Activated T-cell treated with anti-CD3 and anti-CD28 coated beads, Interleukin-2, amount 50 U/mL, for 72 hours (primary cell): ENCODE measurements around the gene ITK. TPM values are rescaled to one million over a fixed set of nuclear protein-coding genes. Genes with fewer than 3 reads are reported as not detected.
A peak's percentile ranks its signal among the peaks of the same experiment; 100 is the strongest.
"Not testable (repeated sequence)": the region's sequence is repeated elsewhere in the genome, so short reads cannot be mapped to it uniquely, and the experiment has no call there.

Experiments used
- ATAC-seq, 2 donors: fragments of 150-1000 bp; cut with Tn5 transposase; replicated peaks in 1 of 2; 2 replicates each; pipeline ENCODE4 v1.10.0; 2021; ENCODE audit warnings: moderate library complexity in 2 of 2, mild to moderate bottlenecking in 1 of 2
- DNase-seq, 2 donors: peaks; one replicate each; pipeline ENCODE4 v3.0.0; 2021 to 2022; ENCODE audit warnings: mixed read lengths in 1 of 2
- H3K27ac Mint-ChIP-seq: one replicate; pipeline ENCODE4 v1.8.0; 2022; ENCODE audit warnings: mild to moderate bottlenecking, moderate library complexity, mixed read lengths
- H3K27me3 Mint-ChIP-seq: one replicate; pipeline ENCODE4 v1.8.0; 2022; ENCODE audit warnings: low read depth, mixed read lengths
- H3K36me3 Mint-ChIP-seq, 2 donors: one replicate each; pipeline ENCODE4 v1.8.0; 2022; ENCODE audit warnings: mixed read lengths in 2 of 2, mild to moderate bottlenecking in 1 of 2; ENCODE audit not compliant: insufficient read depth in 2 of 2
- H3K4me1 Mint-ChIP-seq: one replicate; pipeline ENCODE4 v1.8.0; 2022; ENCODE audit warnings: low read depth, mixed read lengths
- H3K4me3 Mint-ChIP-seq, 2 donors: one replicate each; pipeline ENCODE4 v1.8.0; 2022; ENCODE audit warnings: mild to moderate bottlenecking in 2 of 2, mixed read lengths in 2 of 2, moderate library complexity in 2 of 2
- H3K9me3 Mint-ChIP-seq, 2 donors: one replicate each; pipeline ENCODE4 v1.8.0; 2022; ENCODE audit warnings: mixed read lengths in 2 of 2
- total RNA-seq, 2 donors: library from RNA; stranded (reverse); gene quantifications; one replicate each; pipeline ENCODE4 v1.2.3, GENCODE V29; 2022

Gene ITK
- total RNA-seq, 2 donors from 2014 or later = 289 to 314 TPM

- ATAC-seq = peak; percentile 66 to 67
- H3K9me3 Mint-ChIP-seq = no peaks in the 10 kb centered on the region
- peak overlapping the region; percentile 51 to 65 for H3K4me3 Mint-ChIP-seq
- peaks cover 100% of the 10 kb centered on the region for H3K4me1 Mint-ChIP-seq
- peak overlapping the region; percentile 92 for H3K27ac Mint-ChIP-seq
- peaks cover 44 to 72% of the 10 kb centered on the region in 2 donors for H3K36me3 Mint-ChIP-seq
- peak; percentile 66 to 73 for DNase-seq
- no peaks in the 10 kb centered on the region for H3K27me3 Mint-ChIP-seq
These were observed 39.0 kb downstream of the ITK start for GRCh38 chr5:157219491-157220271.

GRCh38 chr5:157221959-157222358 lies 41.3 kb downstream of the ITK start:
- H3K27me3 Mint-ChIP-seq = no peaks in the 10 kb centered on the region
- H3K27ac Mint-ChIP-seq = peak overlapping the region; percentile 97
- peak in 1 of 2 donors; percentile 4 for ATAC-seq
- DNase-seq = no peak
- H3K36me3 Mint-ChIP-seq = peaks cover 38 to 75% of the 10 kb centered on the region in 2 donors
- H3K4me1 Mint-ChIP-seq = peaks cover 100% of the 10 kb centered on the region
- peak overlapping the region; percentile 85 to 86 for H3K4me3 Mint-ChIP-seq
- H3K9me3 Mint-ChIP-seq = peaks cover 0 to 2% of the 10 kb centered on the region in 2 donors

- Mint-ChIP-seq H3K9me3 (peaks cover 0 to 2% of the 10 kb centered on the region in 2 donors), H3K4me1 (peaks cover 99% of the 10 kb centered on the region), H3K4me3 (peak overlapping the region; percentile 85 to 86), H3K27ac (peak overlapping the region; percentile 97), H3K27me3 (no peaks in the 10 kb centered on the region), H3K36me3 (peaks cover 38 to 77% of the 10 kb centered on the region in 2 donors)
- peak; percentile 66 to 69 for ATAC-seq
- peak; percentile 82 to 86 for DNase-seq
These were observed 42.0 kb downstream of the ITK start for GRCh38 chr5:157222506-157223230.

- H3K36me3 Mint-ChIP-seq = peaks cover 26 to 68% of the 10 kb centered on the region in 2 donors
- H3K4me3 Mint-ChIP-seq = peak overlapping the region; percentile 70 to 91
- DNase-seq (peak; percentile 34 to 46), ATAC-seq (peak; percentile 24 to 43)
- H3K9me3 Mint-ChIP-seq = peaks cover 0 to 2% of the 10 kb centered on the region in 2 donors
- H3K27ac Mint-ChIP-seq = peak overlapping the region; percentile 99
- H3K27me3 Mint-ChIP-seq = no peaks in the 10 kb centered on the region
- H3K4me1 Mint-ChIP-seq = peaks cover 78% of the 10 kb centered on the region
These were observed 45.1 kb downstream of the ITK start for GRCh38 chr5:157225469-157226422.

GRCh38 chr5:157230610-157231009 lies 50.0 kb downstream of the ITK start:
- Mint-ChIP-seq H3K36me3 (peaks cover 27 to 71% of the 10 kb centered on the region in 2 donors), H3K9me3 (peaks cover 0 to 2% of the 10 kb centered on the region in 2 donors), H3K4me1 (peaks cover 69% of the 10 kb centered on the region), H3K4me3 (no peak overlapping the region), H3K27ac (peak overlapping the region; percentile 89), H3K27me3 (no peaks in the 10 kb centered on the region)
- DNase-seq (no peak), ATAC-seq (no peak)

- H3K4me1 Mint-ChIP-seq = peaks cover 53% of the 10 kb centered on the region
- peak overlapping the region in 1 of 2 donors; percentile 5 for H3K4me3 Mint-ChIP-seq
- DNase-seq (no peak), ATAC-seq (peak; percentile 34 to 47)
- H3K9me3 Mint-ChIP-seq = no peaks in the 10 kb centered on the region
- peak overlapping the region; percentile 94 for H3K27ac Mint-ChIP-seq
- H3K36me3 Mint-ChIP-seq = peaks cover 25 to 66% of the 10 kb centered on the region in 2 donors
- no peaks in the 10 kb centered on the region for H3K27me3 Mint-ChIP-seq
These were observed 52.1 kb downstream of the ITK start for GRCh38 chr5:157232706-157233105.

- peak overlapping the region in 1 of 2 donors; percentile 14 for H3K4me3 Mint-ChIP-seq
- DNase-seq (no peak), ATAC-seq (no peak)
- peak overlapping the region; percentile 94 for H3K27ac Mint-ChIP-seq
- peaks cover 53% of the 10 kb centered on the region for H3K4me1 Mint-ChIP-seq
- H3K27me3 Mint-ChIP-seq = no peaks in the 10 kb centered on the region
- H3K9me3 Mint-ChIP-seq = no peaks in the 10 kb centered on the region
- peaks cover 28 to 69% of the 10 kb centered on the region in 2 donors for H3K36me3 Mint-ChIP-seq
These were observed 52.9 kb downstream of the ITK start for GRCh38 chr5:157233515-157233914.

GRCh38 chr5:157236423-157236822 lies 55.8 kb downstream of the ITK start:
- DNase-seq = no peak
- H3K9me3 Mint-ChIP-seq = no peaks in the 10 kb centered on the region
- H3K27ac Mint-ChIP-seq = peak overlapping the region; percentile 72
- no peaks in the 10 kb centered on the region for H3K27me3 Mint-ChIP-seq
- no peak for ATAC-seq
- peaks cover 57% of the 10 kb centered on the region for H3K4me1 Mint-ChIP-seq
- no peak overlapping the region for H3K4me3 Mint-ChIP-seq
- H3K36me3 Mint-ChIP-seq = peaks cover 38 to 78% of the 10 kb centered on the region in 2 donors

GRCh38 chr5:157241483-157241882 lies 60.8 kb downstream of the ITK start:
- H3K27ac Mint-ChIP-seq = peak overlapping the region; percentile 64
- peaks cover 70% of the 10 kb centered on the region for H3K4me1 Mint-ChIP-seq
- no peak for DNase-seq
- H3K27me3 Mint-ChIP-seq = no peaks in the 10 kb centered on the region
- no peaks in the 10 kb centered on the region for H3K9me3 Mint-ChIP-seq
- ATAC-seq = no peak
- H3K4me3 Mint-ChIP-seq = no peak overlapping the region
- peaks cover 38 to 87% of the 10 kb centered on the region in 2 donors for H3K36me3 Mint-ChIP-seq

- not testable (repeated sequence) for H3K27me3 Mint-ChIP-seq, ATAC-seq, DNase-seq, H3K9me3 Mint-ChIP-seq
- Mint-ChIP-seq H3K4me3 (peak overlapping the region in 1 of 2 donors; percentile 23), H3K4me1 (peaks cover 96% of the 10 kb centered on the region), H3K36me3 (peaks cover 35 to 85% of the 10 kb centered on the region in 2 donors), H3K27ac (peak overlapping the region; percentile 87)
These were observed 64.1 kb downstream of the ITK start for GRCh38 chr5:157244704-157245103.

GRCh38 chr5:157245476-157245875 lies 64.8 kb downstream of the ITK start:
- Mint-ChIP-seq H3K36me3 (peaks cover 36 to 81% of the 10 kb centered on the region in 2 donors), H3K27ac (peak overlapping the region; percentile 94), H3K9me3 (no peaks in the 10 kb centered on the region), H3K27me3 (no peaks in the 10 kb centered on the region), H3K4me1 (peaks cover 95% of the 10 kb centered on the region), H3K4me3 (peak overlapping the region; percentile 42 to 52)
- DNase-seq (no peak), ATAC-seq (no peak)

- Mint-ChIP-seq H3K36me3 (peaks cover 33 to 77% of the 10 kb centered on the region in 2 donors), H3K9me3 (no peaks in the 10 kb centered on the region), H3K27ac (peak overlapping the region; percentile 94), H3K27me3 (no peaks in the 10 kb centered on the region), H3K4me3 (peak overlapping the region; percentile 42 to 52), H3K4me1 (peaks cover 95% of the 10 kb centered on the region)
- ATAC-seq = no peak
- no peak for DNase-seq
These were observed 65.2 kb downstream of the ITK start for GRCh38 chr5:157245886-157246285.
